Upper lobe of left lung (tissue), 6 donors: ENCODE data around the gene HSP90AA1. TPM values are rescaled to one million over a fixed set of nuclear protein-coding genes. Genes with fewer than 3 reads are reported as not detected.
"Not testable (repeated sequence)": the region's sequence is repeated elsewhere in the genome, so short reads cannot be mapped to it uniquely, and the experiment has no call there.

Experiments
- ATAC-seq, 2 donors: fragments of 200-7000 bp; cut with Tn5 transposase; one replicate each; pipeline ENCODE4 v1.9.1; 2022; ENCODE audit warnings: mild to moderate bottlenecking in 2 of 2, moderate library complexity in 2 of 2; ENCODE audit not compliant: low FRiP score in 2 of 2
- DNase-seq, 2 donors: peaks; one replicate each; pipeline ENCODE4 v3.0.0-alpha.2; 2019 to 2020
- H3K27ac ChIP-seq, 4 donors: fragments of 200-600 bp; sonication (generic); one replicate each; pipeline ENCODE4 v1.5.1; 2016 to 2019
- H3K27me3 ChIP-seq, 4 donors: fragments of 200-600 bp; sonication (generic); one replicate each; pipeline ENCODE4 v1.5.1; 2017 to 2019
- H3K36me3 ChIP-seq, 4 donors: fragments of 200-600 bp; sonication (generic); one replicate each; pipeline ENCODE4 v1.5.1; 2016 to 2019
- H3K4me1 ChIP-seq, 4 donors: fragments of 200-600 bp; sonication (generic); one replicate each; pipeline ENCODE4 v1.5.1; 2018 to 2019
- H3K4me3 ChIP-seq, 4 donors: fragments of 200-600 bp; sonication (generic); one replicate each; pipeline ENCODE4 v1.5.1; 2017 to 2019; ENCODE audit warnings: mild to moderate bottlenecking in 2 of 4, moderate library complexity in 1 of 4
- H3K9me3 ChIP-seq, 4 donors: fragments of 200-600 bp; sonication (generic); one replicate each; pipeline ENCODE4 v1.5.1; 2018 to 2019
- CTCF ChIP-seq, 6 experiments: fragments of 450-650 bp in 4 of 6; fragments of 200-600 bp in 2 of 6; sonication (generic) in 2 of 6; IDR thresholded peaks; one replicate each; pipeline ENCODE4 v1.5.1; 2016 to 2019; ENCODE audit warnings: antibody characterized with exemption in 6 of 6
- EP300 ChIP-seq, 4 donors: sonication (generic); formaldehyde crosslinking; IDR thresholded peaks; one replicate each; pipeline ENCODE4 v1.5.1; 2017; ENCODE audit warnings: antibody characterized with exemption in 4 of 4, control low read depth in 2 of 4
- POLR2A ChIP-seq, 4 donors: fragments of 450-650 bp; IDR thresholded peaks; one replicate each; pipeline ENCODE4 v1.5.1; 2016 to 2017; ENCODE audit warnings: antibody characterized with exemption in 4 of 4, mild to moderate bottlenecking in 2 of 4
- POLR2AphosphoS5 ChIP-seq, 2 donors: sonication (generic); formaldehyde crosslinking; IDR thresholded peaks; one replicate each; pipeline ENCODE4 v1.5.1; 2017; ENCODE audit warnings: antibody characterized with exemption in 2 of 2
- WGBS, 2 donors: methylation state at CpG; one replicate each; pipeline ENCODE4 v1.1.5; 2017 to 2018; 5-methylcytosine and 5-hydroxymethylcytosine counted together
- total RNA-seq, 6 donors: library from RNA; depleted of rRNA in 4 of 6; stranded (reverse); fragments of >200 nt in 4 of 6; gene quantifications; one replicate each; pipeline versions ENCODE4 v1.1.0 to v1.2.1, GENCODE V29; 2016 to 2021
- donor health status: DM: no; HTN: no; CAD: no; lungs with moderate emphysema.
- donor health status: DM: no; HTN: yes; CAD: no; lungs with severe emphysema.

The HSP90AA1 gene
- total RNA-seq: 100 to 1,000 TPM; 147 to 509 (median 258) TPM

DNA sequence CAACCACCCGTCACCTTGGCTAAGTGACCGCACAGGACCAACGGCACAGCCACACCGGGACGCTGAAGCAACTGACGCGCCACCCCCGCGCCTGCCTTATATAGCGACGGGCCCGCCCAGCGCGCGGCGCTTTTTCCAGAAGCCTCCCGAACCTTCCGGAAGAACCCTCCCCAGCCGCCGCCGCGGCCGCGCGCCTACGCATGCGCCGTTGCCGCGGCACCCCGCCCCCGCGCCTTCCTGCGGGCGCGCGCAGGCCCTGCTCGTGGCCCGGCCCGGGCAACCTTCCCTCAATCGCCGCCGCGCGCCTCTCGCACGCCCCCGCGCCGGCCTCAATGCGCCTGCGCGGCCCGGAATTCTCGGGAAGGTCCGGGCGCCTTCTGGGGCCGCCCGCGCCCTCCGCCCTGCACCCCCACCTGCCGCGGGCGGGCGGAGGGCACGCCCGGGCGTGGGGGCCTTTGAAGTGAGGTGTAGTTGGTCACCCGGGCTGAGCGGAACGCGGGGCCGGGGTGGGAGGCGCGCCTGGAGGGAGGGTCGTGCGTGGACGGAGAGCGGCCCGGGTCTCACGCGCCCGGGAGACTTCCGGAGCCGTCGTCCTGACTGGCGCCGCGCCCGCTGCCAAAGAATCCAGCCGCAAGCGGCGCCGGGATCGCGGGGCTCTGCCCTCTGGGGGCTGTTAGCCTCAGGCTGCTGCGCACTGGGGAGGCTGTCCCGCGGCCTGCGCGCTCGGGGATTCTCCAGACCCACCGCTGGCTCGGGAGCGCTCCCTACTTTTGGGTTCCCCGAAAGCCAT, at the start of gene HSP90AA1:
Gene HSP90AA1, minus strand, starts transcription at position 73 of the 790 bp plus-strand sequence. CDS start 666 bp downstream, outside the sequence.
- peak; percentile 91 to 95 for ATAC-seq
- peaks cover 33 to 52% (median 47%) of the 10 kb centered on the region in 4 donors for H3K4me1 ChIP-seq
- H3K36me3 ChIP-seq: peaks cover 26 to 38% (median 31%) of the 10 kb centered on the region in 4 donors
- no peaks in the 10 kb centered on the region for H3K9me3 ChIP-seq
- H3K27me3 ChIP-seq: no peaks in the 10 kb centered on the region
- peak within 1 kb of the TSS; percentile 99 to 100 (median 100) for H3K27ac ChIP-seq
- peak within 1 kb of the TSS; percentile 55 to 91 (median 78) for H3K4me3 ChIP-seq
- 1% methylated on average over 24 to 77 of the region's 106 CpGs for WGBS, 2 donors
- DNase-seq: peak; percentile 91 to 99
- TF ChIP-seq POLR2AphosphoS5 (IDR thresholded peaks at IDR 0.05) (peak; percentile 99 to 100), POLR2A (IDR thresholded peaks at IDR 0.05) (peak; percentile 90 to 99 (median 98)), CTCF (IDR thresholded peaks at IDR 0.05) (peak in 4 of 6 experiments; percentile 6 to 34 (median 10)), EP300 (IDR thresholded peaks at IDR 0.05) (peak in 1 of 4 donors; percentile 84)

GRCh38 chr14:102135456-102135855, 48.6 kb upstream of the HSP90AA1 start:
- 96 to 99% methylated on average over 15 to 24 of the region's 30 CpGs for WGBS, 2 donors
- peak in 1 of 2 donors; percentile 78 for DNase-seq

GRCh38 chr14:102134719-102135118, 47.9 kb upstream of the HSP90AA1 start:
- not testable (repeated sequence) for H3K4me3 ChIP-seq, H3K36me3 ChIP-seq, H3K27ac ChIP-seq, ATAC-seq, H3K27me3 ChIP-seq, DNase-seq, H3K9me3 ChIP-seq
- H3K4me1 ChIP-seq: peaks cover 6 to 11% (median 7%) of the 10 kb centered on the region in 4 donors
- WGBS, 2 donors: 91 to 93% methylated on average over 9 to 10 of the region's 10 CpGs

More at GRCh38 chr14:102135456-102135855, 48.6 kb upstream of the HSP90AA1 start:
- H3K4me1 ChIP-seq: peaks cover 6 to 11% (median 7%) of the 10 kb centered on the region in 4 donors
- not testable (repeated sequence) for ATAC-seq, H3K36me3 ChIP-seq, H3K9me3 ChIP-seq, H3K27me3 ChIP-seq, H3K27ac ChIP-seq, H3K4me3 ChIP-seq

DNA sequence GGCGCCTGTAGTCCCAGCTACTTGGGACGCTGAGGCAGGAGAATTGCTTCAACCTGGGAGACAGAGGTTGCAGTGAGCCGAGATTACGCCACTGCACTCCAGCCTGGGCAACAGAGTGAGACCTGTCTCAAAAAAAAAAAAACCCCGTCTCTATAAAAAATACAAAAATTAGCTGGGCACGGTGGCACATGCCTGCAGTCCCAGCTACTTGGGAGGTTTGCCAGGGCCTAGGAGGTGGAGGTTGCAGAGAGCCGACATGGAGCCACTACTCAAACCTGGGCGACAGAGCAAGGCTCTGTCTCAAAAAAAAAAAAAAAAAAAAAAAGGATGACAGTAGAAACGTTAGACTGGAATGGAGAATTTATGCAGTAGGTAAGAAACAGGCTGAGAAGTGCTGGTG, 47.2 kb upstream of the HSP90AA1 start:
- H3K27me3 ChIP-seq, ATAC-seq, H3K9me3 ChIP-seq, H3K4me1 ChIP-seq, DNase-seq, H3K4me3 ChIP-seq, H3K36me3 ChIP-seq, H3K27ac ChIP-seq: not testable (repeated sequence)
- 93% methylated on average over 8 to 9 of the region's 9 CpGs for WGBS, 2 donors

GRCh38 chr14:102131741-102132140, 44.9 kb upstream of the HSP90AA1 start:
- ATAC-seq (no peak), DNase-seq (no peak)
- TF ChIP-seq CTCF (IDR thresholded peaks at IDR 0.05): no peak
- WGBS, 2 donors: 74 to 83% methylated on average over 6 of the region's 6 CpGs
- peaks cover 0 to 5% (median 0%) of the 10 kb centered on the region in 4 donors for H3K36me3 ChIP-seq
- H3K4me1 ChIP-seq: no peaks in the 10 kb centered on the region
- H3K9me3 ChIP-seq: no peaks in the 10 kb centered on the region
- H3K4me3 ChIP-seq: no peak overlapping the region
- H3K27me3 ChIP-seq: no peaks in the 10 kb centered on the region
- no peak overlapping the region for H3K27ac ChIP-seq

DNA sequence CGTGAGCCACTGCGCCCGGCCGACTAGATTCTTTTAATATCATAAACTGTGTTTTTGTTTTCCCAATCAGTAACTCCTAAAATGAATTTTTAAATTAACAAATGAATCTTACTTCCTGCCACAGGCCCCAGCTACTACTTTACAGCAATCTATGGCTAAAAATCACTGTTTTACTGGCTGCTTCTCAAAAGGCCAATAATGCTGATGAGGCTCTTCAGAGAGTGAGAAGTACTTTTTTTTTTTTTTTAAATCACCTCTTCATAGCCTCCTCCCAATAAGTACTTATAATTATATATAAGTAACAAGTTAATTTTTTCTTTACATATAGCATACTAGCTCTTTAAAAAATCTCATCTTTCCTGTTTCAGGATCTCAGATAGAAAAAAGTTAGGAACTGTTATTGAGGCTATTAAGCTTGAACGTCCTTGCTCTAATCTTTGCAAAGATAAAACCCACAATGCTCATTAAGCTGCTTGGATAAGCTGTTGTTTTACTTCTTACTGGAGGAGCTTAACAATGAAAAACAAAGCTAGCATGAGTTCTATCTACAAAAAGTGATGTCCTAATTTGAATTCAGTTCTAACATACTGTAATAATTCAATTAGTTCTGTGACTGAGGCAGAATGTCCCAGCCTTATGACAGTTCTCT, 40.1 kb upstream of the HSP90AA1 start:
- Histone ChIP-seq H3K4me3 (no peak overlapping the region), H3K27me3 (no peaks in the 10 kb centered on the region), H3K36me3 (peaks cover 0 to 5% (median 0%) of the 10 kb centered on the region in 4 donors), H3K27ac (no peak overlapping the region), H3K9me3 (no peaks in the 10 kb centered on the region), H3K4me1 (no peaks in the 10 kb centered on the region)
- no peak for TF ChIP-seq POLR2A (IDR thresholded peaks at IDR 0.05)
- TF ChIP-seq EP300 (IDR thresholded peaks at IDR 0.05): no peak
- no peak for TF ChIP-seq CTCF (IDR thresholded peaks at IDR 0.05)
- TF ChIP-seq POLR2AphosphoS5 (IDR thresholded peaks at IDR 0.05): no peak
- WGBS, 2 donors: 90 to 93% methylated on average over 5 of the region's 5 CpGs
- ATAC-seq (no peak), DNase-seq (no peak)
